NCI-H1105 (cell line): ENCODE results near the gene LILRB3.
A peak's percentile ranks its signal among the peaks of the same experiment; 100 is the strongest.
"Not testable (repeated sequence)": the region's sequence is repeated elsewhere in the genome, so short reads cannot be mapped to it uniquely, and the experiment has no call there.

ENCODE experiments used
- DNase-seq: peaks from one replicate; lab custom pipeline; 2025; lab: John Stamatoyannopoulos, UW

LILRB3 gene

DNA sequence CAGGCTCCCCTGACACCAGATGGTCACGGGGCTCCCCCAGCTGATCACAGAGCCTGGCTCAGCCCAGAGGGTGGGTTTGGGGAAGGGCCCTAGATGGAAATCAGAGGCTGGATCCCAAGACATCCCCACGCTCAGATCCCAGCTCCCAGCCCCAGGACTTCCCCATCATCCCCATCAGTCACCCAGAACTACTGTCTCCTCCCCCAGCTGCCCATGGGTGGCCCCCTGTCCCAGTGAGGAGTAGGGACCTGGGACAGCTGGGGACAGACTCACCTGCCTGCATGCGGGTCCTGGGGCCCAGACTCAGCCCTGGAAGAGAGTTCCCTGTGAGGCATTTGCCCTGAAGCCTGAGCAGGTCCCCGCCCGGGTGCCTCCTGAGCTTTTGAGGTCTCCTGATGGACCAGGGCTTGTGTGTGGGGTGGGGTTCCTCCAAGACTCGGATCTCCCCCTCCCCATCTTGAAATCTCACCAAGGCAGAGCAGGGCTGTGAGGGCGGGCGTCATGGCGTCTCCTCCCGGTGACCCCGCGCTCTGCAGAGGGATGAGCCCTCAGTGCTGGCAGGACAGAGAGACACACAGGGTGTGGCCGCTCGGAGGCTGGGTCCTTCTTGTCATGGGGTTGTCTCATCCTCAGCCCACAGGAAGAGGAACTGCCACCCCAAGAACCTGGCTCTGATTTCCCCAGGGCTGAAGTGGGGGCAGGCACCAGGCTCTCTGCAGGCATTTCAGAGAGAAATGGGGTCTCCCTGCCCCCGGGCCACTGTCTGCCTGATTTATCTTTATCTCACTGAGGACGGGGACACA is at the start of gene LILRB3:
Gene LILRB3, minus strand, starts transcription at position 534 of the 803 bp plus-strand sequence. Its CDS starts 31 bp downstream, at position 503.
- not testable (repeated sequence) for DNase-seq

DNA sequence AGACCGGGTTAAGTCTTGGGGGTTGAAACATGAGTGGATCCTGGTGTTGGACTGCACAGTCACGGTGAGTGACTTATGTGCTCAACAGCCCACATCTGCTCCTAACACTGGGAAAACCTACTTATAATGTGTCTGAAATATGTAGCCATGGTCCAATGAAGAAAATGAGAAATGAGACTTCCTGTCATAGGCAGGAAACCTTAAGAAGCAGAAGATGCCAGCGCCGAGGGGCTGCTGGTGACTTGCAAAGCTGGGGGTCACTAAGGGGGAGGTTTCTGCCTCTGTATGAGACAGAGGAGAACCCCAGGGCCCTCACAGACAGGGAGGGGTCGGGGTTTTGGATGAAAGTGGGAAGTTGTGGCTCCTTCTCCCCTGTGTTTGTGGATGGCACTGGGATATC is 49.4 kb upstream of the LILRB3 start:
- not testable (repeated sequence) for DNase-seq

DNA sequence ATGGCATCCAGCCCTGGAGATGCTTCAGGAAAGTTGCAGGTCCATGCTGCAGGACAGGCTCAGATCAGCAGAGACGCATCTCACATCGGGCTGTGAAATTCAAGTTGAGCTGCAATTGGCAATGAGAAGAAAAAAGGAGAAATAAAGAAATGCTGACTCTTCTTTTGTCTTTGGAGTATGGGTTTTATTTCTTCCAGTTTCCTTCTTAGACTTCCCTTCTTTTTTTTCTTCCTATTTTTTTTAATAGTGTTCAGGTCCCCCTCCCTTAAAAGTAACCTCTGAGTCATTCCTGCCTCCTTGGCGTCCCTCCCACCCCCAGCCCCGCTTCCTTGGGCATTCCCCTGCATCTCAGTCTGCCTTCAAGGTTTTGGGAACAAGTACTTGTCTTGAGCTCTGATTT is 48.8 kb upstream of the LILRB3 start:
- DNase-seq: not testable (repeated sequence)

GRCh38 chr19:54271106-54271505 is 48.3 kb upstream of the LILRB3 start:
- no peak for DNase-seq

DNA sequence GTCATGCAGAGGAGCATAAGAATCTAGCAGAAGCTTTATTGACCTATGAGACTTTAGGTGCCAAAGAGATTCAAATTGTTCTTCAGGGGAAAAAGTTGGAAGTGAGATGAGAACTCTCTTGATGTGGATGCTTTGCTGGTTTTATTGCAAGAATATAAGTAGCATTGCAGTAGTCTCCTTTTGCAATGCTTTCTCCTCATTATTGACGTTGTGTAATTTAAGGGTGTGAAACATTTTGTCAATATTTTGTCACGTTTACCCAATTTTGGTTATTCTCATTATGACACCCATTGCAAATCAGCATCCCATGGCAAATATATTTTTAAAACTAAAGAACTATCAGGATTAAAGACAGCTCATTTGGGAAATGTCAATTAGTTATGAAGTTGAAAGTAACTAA is 46.1 kb upstream of the LILRB3 start:
- no peak for DNase-seq

GRCh38 chr19:54266133-54266532 is 43.3 kb upstream of the LILRB3 start:
- DNase-seq: peak; percentile 59

GRCh38 chr19:54262470-54262869 is 39.7 kb upstream of the LILRB3 start:
- DNase-seq: no peak

DNA sequence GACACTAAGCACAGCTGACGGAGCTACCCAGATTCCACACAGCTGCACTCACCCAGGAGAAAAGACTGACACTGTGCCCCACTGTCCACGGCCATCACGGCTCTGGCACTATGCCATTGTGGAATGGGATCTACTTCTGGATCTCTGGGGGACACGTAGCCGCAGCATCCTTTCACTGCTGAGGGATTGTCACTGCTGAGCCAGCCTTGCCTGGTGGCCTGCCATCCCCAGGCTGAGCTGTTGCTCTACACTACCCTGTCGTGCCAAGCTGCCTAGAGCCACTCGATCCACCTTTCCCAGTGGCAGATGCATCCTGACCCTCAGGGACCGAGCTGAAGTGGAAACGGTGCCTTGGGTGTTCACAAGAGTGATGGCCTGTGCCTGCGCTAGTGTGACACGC is 39.3 kb upstream of the LILRB3 start:
- DNase-seq: no peak

- no peak for DNase-seq
Measured at GRCh38 chr19:54257116-54257480, 34.3 kb upstream of the LILRB3 start, which contains the start of gene LILRB5. LILRB5 (minus strand) TSS chr19:54257273; CDS start chr19:54257193, 80 bp downstream.

DNA sequence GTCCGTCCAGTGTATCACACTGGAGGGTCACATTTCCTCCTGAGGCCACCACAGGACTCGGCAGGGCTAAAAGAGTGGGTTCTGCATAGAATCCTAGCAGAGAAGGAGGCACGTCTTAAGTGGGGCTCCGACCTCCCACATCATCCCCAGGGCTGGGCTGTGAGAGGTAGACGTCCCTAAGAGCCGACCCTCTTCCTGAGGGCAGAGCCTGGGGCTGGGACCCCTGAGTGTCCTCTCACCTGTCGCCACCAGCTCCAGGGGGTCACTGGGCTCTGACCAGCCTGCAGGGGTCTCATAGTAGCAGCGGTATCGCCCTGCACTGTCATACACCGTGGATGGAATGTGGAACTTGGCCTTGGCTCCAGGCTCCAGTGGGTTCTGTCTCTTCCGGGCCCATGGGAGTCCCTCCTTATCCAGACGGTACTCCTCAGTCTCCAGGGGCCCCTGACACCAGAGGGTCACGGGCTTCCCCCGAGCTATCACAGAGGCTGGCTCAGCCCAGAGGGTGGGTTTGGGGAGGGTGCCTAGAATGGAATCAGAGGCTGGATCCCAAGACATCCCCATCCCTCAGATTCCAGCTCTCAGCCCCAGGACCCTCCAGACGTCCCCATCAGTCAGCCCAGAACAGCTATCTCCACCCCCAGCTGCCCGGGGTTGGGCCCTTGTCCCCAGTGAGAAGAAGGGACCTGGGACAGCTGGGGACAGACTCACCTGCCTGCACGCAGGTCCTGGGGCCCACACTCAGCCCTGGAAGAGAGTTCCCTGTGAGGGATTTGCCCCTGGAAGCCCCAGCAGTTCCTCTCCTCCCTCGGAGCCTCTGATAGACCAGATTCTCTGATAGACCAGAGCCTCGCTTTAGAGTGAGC is 33.7 kb upstream of the LILRB3 start:
- no peak for DNase-seq

- no peak for DNase-seq
Measured at GRCh38 chr19:54255105-54255775, 32.4 kb upstream of the LILRB3 start.

- no peak for DNase-seq
Measured at GRCh38 chr19:54254195-54254906, 31.5 kb upstream of the LILRB3 start.

- no peak for DNase-seq
Measured at GRCh38 chr19:54253331-54254194, 30.8 kb upstream of the LILRB3 start.

GRCh38 chr19:54252845-54253244 is 30.0 kb upstream of the LILRB3 start:
- no peak for DNase-seq

DNA sequence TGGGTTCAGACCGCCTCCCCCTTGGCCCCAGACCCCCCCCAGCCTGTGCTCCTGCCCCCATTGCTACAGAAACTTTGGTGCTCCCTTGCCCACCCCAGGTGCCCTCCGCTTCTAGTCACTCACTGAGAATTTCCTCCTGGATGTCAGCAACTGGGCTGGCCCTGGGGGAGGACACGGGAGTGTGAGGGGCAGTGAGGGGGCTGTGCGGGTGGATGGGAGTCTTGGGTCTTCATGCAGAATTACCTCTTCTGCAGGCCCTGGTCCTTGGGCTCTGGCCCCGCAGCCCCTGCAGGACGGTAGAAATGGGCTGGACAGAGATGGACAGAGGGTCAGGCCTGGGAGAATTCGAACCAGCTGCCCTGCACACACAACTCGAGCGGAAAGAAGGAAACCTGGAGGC is 29.4 kb upstream of the LILRB3 start:
- no peak for DNase-seq

- DNase-seq: no peak
Measured at GRCh38 chr19:54248016-54248601, 25.3 kb upstream of the LILRB3 start.

GRCh38 chr19:54247106-54247930 is 24.5 kb upstream of the LILRB3 start:
- no peak for DNase-seq

DNA sequence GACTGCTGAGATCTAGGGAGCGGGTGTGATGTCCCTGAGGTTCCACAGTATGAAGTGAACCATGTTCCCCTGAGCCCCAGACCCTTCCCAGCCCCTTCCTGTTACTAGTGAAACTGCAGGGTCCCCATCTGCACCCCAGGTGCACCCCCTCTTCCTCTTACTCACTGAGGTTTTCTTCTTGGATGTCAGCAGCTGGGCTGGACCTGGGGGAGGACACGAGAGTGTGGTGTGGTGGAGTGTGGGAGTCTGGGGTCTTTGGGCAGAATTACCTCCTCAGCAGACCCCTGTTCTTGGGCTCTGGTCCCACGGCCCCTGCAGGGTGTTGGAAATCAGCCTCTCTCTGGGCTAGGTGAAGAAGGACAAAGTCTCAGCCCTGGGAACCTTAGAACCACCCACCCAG is 23.1 kb upstream of the LILRB3 start:
- no peak for DNase-seq

GRCh38 chr19:54243809-54244208 is 21.0 kb upstream of the LILRB3 start:
- DNase-seq: not testable (repeated sequence)
